GM19239 (cell line): ENCODE results near the gene WASHC3.
"Not testable (repeated sequence)": the region's sequence is repeated elsewhere in the genome, so short reads cannot be mapped to it uniquely, and the experiment has no call there.

ENCODE experiments used
- DNase-seq: peaks from one replicate; pipeline ENCODE4 v3.0.0; 2011; ENCODE audit warnings: low spot score; ENCODE audit not compliant: insufficient read length
- FAIRE-seq: peaks from 2 replicates; lab custom pipeline; 2011; peaks lifted over from hg19 to GRCh38; lab: Jason Lieb, UNC

WASHC3 gene

GRCh38 chr12:102051431-102051965 is 10.3 kb downstream of the WASHC3 start:
- FAIRE-seq (peak; percentile 42), DNase-seq (no peak)

GRCh38 chr12:102050660-102051430 is 10.9 kb downstream of the WASHC3 start:
- FAIRE-seq = no peak
- no peak for DNase-seq

GRCh38 chr12:102043928-102044327 is 17.9 kb downstream of the WASHC3 start:
- DNase-seq = no peak

GRCh38 chr12:102033991-102034745 is 27.6 kb downstream of the WASHC3 start:
- FAIRE-seq (peak; percentile 18), DNase-seq (no peak)

More at GRCh38 chr12:102043928-102044327, 17.9 kb downstream of the WASHC3 start:
- FAIRE-seq = peak; percentile 84

- no peak for DNase-seq
- FAIRE-seq = peak; percentile 11
These were observed 29.9 kb downstream of the WASHC3 start for GRCh38 chr12:102031852-102032251.

GRCh38 chr12:102029141-102029540 is 32.6 kb downstream of the WASHC3 start:
- FAIRE-seq (no peak), DNase-seq (no peak)

- DNase-seq = no peak
- FAIRE-seq = no peak
These were observed 35.1 kb downstream of the WASHC3 start for GRCh38 chr12:102026728-102027127.

- no peak for DNase-seq
- no peak for FAIRE-seq
These were observed 37.0 kb downstream of the WASHC3 start for GRCh38 chr12:102024765-102025164.

GRCh38 chr12:102023343-102023930 is 38.4 kb downstream of the WASHC3 start:
- FAIRE-seq (no peak), DNase-seq (no peak)

GRCh38 chr12:102022286-102022685 is 39.5 kb downstream of the WASHC3 start:
- no peak for FAIRE-seq
- DNase-seq = no peak

GRCh38 chr12:102021540-102022246 is 40.1 kb downstream of the WASHC3 start:
- DNase-seq (no peak), FAIRE-seq (peak; percentile 14)

- not testable (repeated sequence) for DNase-seq, FAIRE-seq
These were observed 43.2 kb downstream of the WASHC3 start for GRCh38 chr12:102018607-102019006.

GRCh38 chr12:102016472-102016871 is 45.3 kb downstream of the WASHC3 start:
- no peak for DNase-seq
- FAIRE-seq = no peak

GRCh38 chr12:102010265-102010994 is 51.4 kb downstream of the WASHC3 start:
- FAIRE-seq (peak; percentile 98), DNase-seq (peak; percentile 41)

GRCh38 chr12:102009796-102010195 is 52.0 kb downstream of the WASHC3 start:
- no peak for DNase-seq

GRCh38 chr12:102008615-102009126 is 53.1 kb downstream of the WASHC3 start:
- peak; percentile 68 for FAIRE-seq
- DNase-seq = no peak

More at GRCh38 chr12:102009796-102010195, 52.0 kb downstream of the WASHC3 start:
- no peak for FAIRE-seq

- no peak for FAIRE-seq
These were observed 56.5 kb downstream of the WASHC3 start for GRCh38 chr12:102005256-102005655.

GRCh38 chr12:101997102-101997501 is 64.7 kb downstream of the WASHC3 start:
- DNase-seq = no peak
- no peak for FAIRE-seq

More at GRCh38 chr12:102005256-102005655, 56.5 kb downstream of the WASHC3 start:
- no peak for DNase-seq

- DNase-seq = no peak
- no peak for FAIRE-seq
These were observed 66.1 kb downstream of the WASHC3 start for GRCh38 chr12:101995684-101996083.
